ENCODE results near the gene WDR87.

- TF ChIP-seq, protein P1, sequence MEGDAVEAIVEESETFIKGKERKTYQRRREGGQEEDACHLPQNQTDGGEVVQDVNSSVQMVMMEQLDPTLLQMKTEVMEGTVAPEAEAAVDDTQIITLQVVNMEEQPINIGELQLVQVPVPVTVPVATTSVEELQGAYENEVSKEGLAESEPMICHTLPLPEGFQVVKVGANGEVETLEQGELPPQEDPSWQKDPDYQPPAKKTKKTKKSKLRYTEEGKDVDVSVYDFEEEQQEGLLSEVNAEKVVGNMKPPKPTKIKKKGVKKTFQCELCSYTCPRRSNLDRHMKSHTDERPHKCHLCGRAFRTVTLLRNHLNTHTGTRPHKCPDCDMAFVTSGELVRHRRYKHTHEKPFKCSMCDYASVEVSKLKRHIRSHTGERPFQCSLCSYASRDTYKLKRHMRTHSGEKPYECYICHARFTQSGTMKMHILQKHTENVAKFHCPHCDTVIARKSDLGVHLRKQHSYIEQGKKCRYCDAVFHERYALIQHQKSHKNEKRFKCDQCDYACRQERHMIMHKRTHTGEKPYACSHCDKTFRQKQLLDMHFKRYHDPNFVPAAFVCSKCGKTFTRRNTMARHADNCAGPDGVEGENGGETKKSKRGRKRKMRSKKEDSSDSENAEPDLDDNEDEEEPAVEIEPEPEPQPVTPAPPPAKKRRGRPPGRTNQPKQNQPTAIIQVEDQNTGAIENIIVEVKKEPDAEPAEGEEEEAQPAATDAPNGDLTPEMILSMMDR (conservative IDR thresholded peaks at IDR 0.05): no peak
- TF ChIP-seq EZH2 (IDR thresholded peaks at IDR 0.05; ENCODE audit: low read depth): no peak
Measured at GRCh38 chr19:37869766-37870340, 36.5 kb downstream of the WDR87 start.

Measured in PC-9 (cell line).